ENCODE measurements around the gene SMIM29. TPM values are rescaled to one million over a fixed set of nuclear protein-coding genes. Genes with fewer than 3 reads are reported as not detected.

SMIM29 gene
- total RNA-seq, 1 experiment from 2014 or later, result 5.4 TPM

DNA sequence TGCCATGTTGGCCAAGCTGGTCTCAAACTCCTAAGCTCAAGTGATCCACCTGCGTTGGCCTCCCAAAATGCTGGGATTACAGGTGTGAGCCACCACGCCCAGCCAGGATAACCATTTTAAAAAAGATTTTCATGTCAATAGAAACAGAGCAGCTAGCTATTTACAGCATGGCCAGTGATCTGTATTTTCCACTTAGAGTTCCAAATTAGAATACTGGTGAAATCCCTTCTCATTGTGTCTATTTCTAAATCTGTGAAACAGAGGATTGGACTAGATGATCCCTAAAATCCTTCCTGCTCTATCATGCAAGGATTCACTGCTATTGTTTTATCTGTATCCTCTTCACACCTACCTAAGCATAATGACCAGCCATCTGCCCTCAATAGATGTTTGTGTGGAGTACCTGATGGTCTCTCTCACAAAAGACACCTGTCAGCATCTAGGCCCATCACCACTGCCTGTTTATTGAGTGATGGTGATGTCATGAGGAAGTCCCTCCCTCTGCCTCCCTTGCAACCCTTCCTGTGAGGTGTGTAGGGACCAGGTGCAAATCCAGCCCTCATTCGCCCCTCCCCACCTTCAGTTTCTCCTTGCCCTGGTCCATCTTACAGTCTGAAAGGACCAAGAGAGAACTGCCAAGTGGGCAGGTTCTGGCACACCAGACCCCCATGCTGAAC lies 26.5 kb upstream of the SMIM29 start:
- Histone ChIP-seq H2BK20ac (ENCODE audit: low read depth, low read length, poor library complexity, severe bottlenecking) (no peak overlapping the region), H3K79me2 (ENCODE audit: insufficient read depth, low read length) (no peaks in the 10 kb centered on the region), H4K20me1 (ENCODE audit: control insufficient read depth, insufficient read depth, insufficient read length) (no peaks in the 10 kb centered on the region), H3K56ac (ENCODE audit: insufficient read length, low read depth, low read length) (no peak overlapping the region), H2BK12ac (ENCODE audit: insufficient read length, low read depth, low read length) (no peak overlapping the region), H2BK120ac (ENCODE audit: low read depth, low read length, poor library complexity, severe bottlenecking) (no peak overlapping the region), H3K23ac (ENCODE audit: insufficient read length, low read depth, low read length) (no peak overlapping the region), H3K18ac (ENCODE audit: insufficient read length, low read depth, low read length) (no peak overlapping the region), H3K27ac (ENCODE audit: insufficient read length, low read depth, low read length) (no peak overlapping the region), H3K27me3 (ENCODE audit: insufficient read depth, low read length) (no peaks in the 10 kb centered on the region), H2BK15ac (ENCODE audit: low read depth, low read length) (no peak overlapping the region), H3K14ac (ENCODE audit: insufficient read depth, low read length) (no peak overlapping the region), H2AK5ac (ENCODE audit: insufficient read length, low read length) (no peak overlapping the region), H4K8ac (replicated peaks; ENCODE audit: insufficient read length, low read depth, low read length) (no peak overlapping the region), H3K4me2 (ENCODE audit: insufficient read depth, insufficient read length, low read length) (no peak overlapping the region), H3K9me3 (ENCODE audit: control insufficient read depth, low read depth, low read length) (no peaks in the 10 kb centered on the region), H4K5ac (ENCODE audit: insufficient read length, low read depth, low read length) (no peak overlapping the region), H2AFZ (ENCODE audit: low read length) (no peak overlapping the region), H2BK5ac (ENCODE audit: insufficient read length, low read length) (no peak overlapping the region), H4K91ac (ENCODE audit: insufficient read length, low read depth, low read length) (no peak overlapping the region), H3K9ac (ENCODE audit: extremely low read depth, insufficient read length, low read length) (no peak overlapping the region), H3K79me1 (ENCODE audit: insufficient read depth, low read depth, low read length, poor library complexity, severe bottlenecking) (no peaks in the 10 kb centered on the region), H3K4me1 (ENCODE audit: insufficient read depth, low read length) (no peaks in the 10 kb centered on the region), H3K4ac (ENCODE audit: low read depth, low read length) (no peak overlapping the region), H3T11ph (ENCODE audit: low read length) (no peak overlapping the region), H3K23me2 (ENCODE audit: insufficient read length, low read depth, low read length, poor library complexity, severe bottlenecking) (no peaks in the 10 kb centered on the region)
- Mint-ChIP-seq H3K4me1 (peaks cover 5 to 14% of the 10 kb centered on the region in 2 experiments), H3K4me3 (no peak overlapping the region), H3K9me3 (no peaks in the 10 kb centered on the region), H3K27ac (no peak overlapping the region), H3K36me3 (ENCODE audit: insufficient read depth in 1 of 3, low read depth in 3 of 3) (peaks cover 0 to 7% (median 0%) of the 10 kb centered on the region in 3 experiments; a peak in 1 of 7 replicates), H3K27me3 (ENCODE audit: low read depth) (no peaks in the 10 kb centered on the region)
- no peak for DNase-seq
- WGBS (ENCODE audit: extremely low coverage, insufficient read length, low lambda C conversion rate), result no CpG with 5 or more reads among the region's 3 CpGs
- no peak for TF ChIP-seq CTCF (conservative IDR thresholded peaks at IDR 0.05)
